ENCODE data around the gene SWT1.
A peak's percentile ranks its signal among the peaks of the same experiment; 100 is the strongest.
"Not testable (repeated sequence)": the region's sequence is repeated elsewhere in the genome, so short reads cannot be mapped to it uniquely, and the experiment has no call there.

SWT1 gene

DNA sequence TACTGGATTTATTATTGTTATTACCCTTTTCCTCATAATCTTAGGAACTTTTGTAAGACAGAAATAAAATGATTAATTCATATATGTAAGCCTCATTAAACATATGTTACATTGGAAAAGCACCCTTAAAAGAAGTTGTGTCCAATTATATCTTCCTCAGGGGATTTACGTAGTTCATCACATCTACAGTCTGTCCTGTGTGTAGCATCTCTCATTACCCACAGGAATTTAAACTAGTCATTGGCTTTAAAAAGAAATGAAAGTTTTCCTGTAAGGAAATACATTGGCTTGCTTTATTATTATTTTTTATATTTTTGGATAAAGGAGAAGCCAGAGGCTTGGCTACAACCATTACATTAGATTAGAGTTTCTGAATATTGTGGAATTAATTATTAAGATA lies 56.1 kb downstream of the SWT1 start:
- no peaks in the 10 kb centered on the region for H3K4me1 Mint-ChIP-seq
- no peak for ATAC-seq (replicated peaks)
- H3K9me3 Mint-ChIP-seq = peaks cover 4 to 10% of the 10 kb centered on the region in 2 donors
- peaks cover 33 to 42% of the 10 kb centered on the region in 2 donors for H3K36me3 Mint-ChIP-seq
- no peak overlapping the region for H3K27ac Mint-ChIP-seq
- H3K27me3 Mint-ChIP-seq = no peaks in the 10 kb centered on the region
- no peak for DNase-seq
- no peak overlapping the region for H3K4me3 Mint-ChIP-seq

DNA sequence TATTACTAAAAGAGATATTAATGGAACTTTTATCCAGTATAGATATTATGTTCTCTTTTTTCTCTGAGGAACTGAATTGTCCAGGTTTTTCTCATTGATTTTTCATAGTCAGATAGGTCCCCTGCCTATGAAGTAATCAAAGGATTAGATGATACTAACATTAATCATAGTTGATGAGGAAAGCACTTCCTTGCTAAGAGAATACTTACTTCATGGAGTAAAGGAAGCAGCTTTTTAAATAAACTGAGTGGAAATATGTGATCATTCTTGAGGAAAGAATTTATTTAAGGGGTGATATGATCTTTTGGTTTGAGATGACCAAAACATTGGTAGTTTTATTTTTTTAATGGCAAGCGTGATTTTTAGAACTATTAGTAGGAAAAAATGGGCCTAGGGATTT lies 58.9 kb downstream of the SWT1 start:
- H3K4me1 Mint-ChIP-seq = no peaks in the 10 kb centered on the region
- ATAC-seq (replicated peaks) = no peak
- DNase-seq = no peak
- H3K9me3 Mint-ChIP-seq = peaks cover 4% of the 10 kb centered on the region in 2 donors
- H3K4me3 Mint-ChIP-seq = no peak overlapping the region
- peaks cover 16 to 20% of the 10 kb centered on the region in 2 donors for H3K36me3 Mint-ChIP-seq
- no peak overlapping the region for H3K27ac Mint-ChIP-seq
- no peaks in the 10 kb centered on the region for H3K27me3 Mint-ChIP-seq

DNA sequence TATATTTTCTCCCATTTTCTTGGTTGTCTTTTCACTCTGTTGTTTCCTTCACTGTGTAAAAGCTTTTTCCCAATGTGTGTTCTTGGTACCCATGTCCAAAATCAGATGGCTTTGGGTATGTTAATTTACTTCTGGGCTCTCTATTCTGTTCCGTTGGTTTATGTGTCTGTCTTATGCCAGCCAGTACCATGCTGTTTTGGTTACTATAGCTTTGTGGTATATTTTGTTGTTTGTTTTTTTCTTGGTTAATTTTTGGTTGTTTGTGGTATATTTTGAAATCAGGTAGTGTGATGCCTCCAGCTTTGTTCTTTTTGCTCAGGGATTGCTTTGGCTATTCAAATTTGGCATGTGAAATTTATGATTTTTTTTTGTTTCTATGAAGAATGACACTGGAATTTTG lies 67.2 kb downstream of the SWT1 start:
- Mint-ChIP-seq H3K4me3 (no peak overlapping the region), H3K36me3 (peaks cover 33 to 41% of the 10 kb centered on the region in 2 donors), H3K27me3 (no peaks in the 10 kb centered on the region)

DNA sequence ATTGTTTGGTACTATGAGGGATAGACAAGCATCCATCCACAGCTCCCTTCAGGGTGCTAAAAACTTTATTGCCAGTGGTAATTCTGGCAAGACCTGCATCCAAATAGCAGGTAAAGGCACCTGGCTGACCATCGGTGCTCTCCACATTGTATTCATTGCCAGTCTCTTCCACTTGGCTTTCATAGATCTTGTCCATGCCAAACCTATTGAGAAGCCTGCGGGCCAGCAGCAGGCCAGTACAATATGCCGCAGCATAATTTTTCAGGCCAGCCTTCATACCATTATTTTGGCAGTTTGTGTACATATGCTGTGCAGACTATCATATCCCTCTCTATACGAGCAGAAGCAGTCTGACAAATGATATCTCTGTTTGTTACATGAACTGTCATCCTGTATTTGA lies 70.2 kb downstream of the SWT1 start:
- Mint-ChIP-seq H3K27ac (no peak overlapping the region), H3K9me3 (peaks cover 4 to 9% of the 10 kb centered on the region in 2 donors)

More for the DNA sequence above, 67.2 kb downstream of the SWT1 start:
- no peak for ATAC-seq (replicated peaks)
- Mint-ChIP-seq H3K4me1 (peaks cover 0 to 1% of the 10 kb centered on the region in 2 donors), H3K9me3 (peaks cover 4 to 9% of the 10 kb centered on the region in 2 donors), H3K27ac (no peak overlapping the region)
- DNase-seq = no peak

DNA sequence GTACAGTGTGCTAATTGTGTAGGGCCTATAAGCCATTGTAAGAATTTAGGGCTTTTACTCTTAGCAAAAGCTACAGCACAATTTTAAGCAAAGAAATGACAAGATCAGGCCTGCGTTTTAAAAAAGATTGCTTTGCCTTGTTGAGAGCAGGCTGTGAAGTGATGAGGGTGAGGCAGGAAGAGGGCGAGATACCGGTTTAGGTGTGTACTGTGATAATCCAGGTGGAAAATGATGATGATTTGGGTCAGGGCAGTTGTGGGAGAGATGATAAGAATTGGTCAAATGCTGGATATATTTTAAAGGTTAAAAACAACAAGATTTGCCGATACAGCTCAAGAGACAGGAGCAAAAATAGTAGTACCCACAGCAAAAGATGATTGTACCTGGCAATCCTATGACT lies 72.0 kb downstream of the SWT1 start:
- no peak overlapping the region for H3K4me3 Mint-ChIP-seq
- ATAC-seq (replicated peaks) (no peak), DNase-seq (no peak)
- H3K9me3 Mint-ChIP-seq = peaks cover 3 to 4% of the 10 kb centered on the region in 2 donors
- H3K27me3 Mint-ChIP-seq = no peaks in the 10 kb centered on the region
- peaks cover 19 to 42% of the 10 kb centered on the region in 2 donors for H3K36me3 Mint-ChIP-seq
- H3K4me1 Mint-ChIP-seq = peaks cover 0 to 1% of the 10 kb centered on the region in 2 donors
- H3K27ac Mint-ChIP-seq = no peak overlapping the region

More for the DNA sequence above, 70.2 kb downstream of the SWT1 start:
- Mint-ChIP-seq H3K27me3 (no peaks in the 10 kb centered on the region), H3K36me3 (peaks cover 30 to 50% of the 10 kb centered on the region in 2 donors), H3K4me3 (no peak overlapping the region), H3K4me1 (peaks cover 0 to 1% of the 10 kb centered on the region in 2 donors)
- ATAC-seq (replicated peaks) = no peak
- DNase-seq = no peak

DNA sequence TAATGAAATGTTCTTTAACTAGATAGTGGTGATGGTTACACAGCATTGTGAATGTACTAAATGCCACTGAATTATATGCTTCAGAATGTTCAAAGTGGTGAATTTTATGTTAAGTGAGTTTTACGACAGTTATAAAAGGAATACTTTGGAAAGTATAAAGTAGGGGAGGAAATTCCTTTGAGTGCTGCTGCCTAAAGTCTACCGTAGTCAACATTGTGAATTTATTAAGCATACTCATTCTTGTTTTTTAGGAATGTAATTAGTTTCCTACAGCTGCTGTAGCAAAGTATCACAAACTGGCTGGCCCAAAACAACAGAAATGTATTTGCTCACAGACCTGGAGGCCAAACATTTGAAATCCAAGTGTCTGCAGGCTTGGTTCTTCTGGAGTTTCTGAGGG lies 73.0 kb downstream of the SWT1 start:
- H3K27me3 Mint-ChIP-seq = no peaks in the 10 kb centered on the region
- no peak overlapping the region for H3K4me3 Mint-ChIP-seq
- ATAC-seq (replicated peaks) (no peak), DNase-seq (no peak)
- peaks cover 17 to 42% of the 10 kb centered on the region in 2 donors for H3K36me3 Mint-ChIP-seq
- no peak overlapping the region for H3K27ac Mint-ChIP-seq
- H3K4me1 Mint-ChIP-seq = peaks cover 0 to 1% of the 10 kb centered on the region in 2 donors
- H3K9me3 Mint-ChIP-seq = peaks cover 0 to 1% of the 10 kb centered on the region in 2 donors

DNA sequence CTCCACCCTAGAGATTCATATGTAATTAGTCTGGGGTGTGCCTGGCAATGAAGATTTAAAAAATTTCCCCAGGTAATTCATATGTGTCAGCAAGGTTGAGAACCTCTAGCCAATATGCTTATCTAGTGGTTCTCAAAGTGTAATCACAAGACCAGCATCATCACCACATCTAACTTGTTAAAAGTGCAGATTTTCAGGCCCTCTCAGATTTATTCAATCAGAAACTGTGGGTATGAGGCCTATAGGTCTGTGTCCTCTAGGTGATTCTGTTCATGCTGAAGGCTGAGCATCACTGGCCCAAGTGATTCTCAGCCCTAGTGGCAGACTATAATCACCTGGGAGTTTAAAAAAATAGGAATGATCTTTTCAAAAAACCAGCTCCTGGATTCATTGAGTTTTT lies 75.9 kb downstream of the SWT1 start:
- Mint-ChIP-seq H3K9me3 (peaks cover 0 to 3% of the 10 kb centered on the region in 2 donors), H3K27ac (no peak overlapping the region), H3K27me3 (no peaks in the 10 kb centered on the region), H3K36me3 (peaks cover 22 to 46% of the 10 kb centered on the region in 2 donors), H3K4me1 (no peaks in the 10 kb centered on the region), H3K4me3 (no peak overlapping the region)
- DNase-seq (no peak), ATAC-seq (replicated peaks) (no peak)

DNA sequence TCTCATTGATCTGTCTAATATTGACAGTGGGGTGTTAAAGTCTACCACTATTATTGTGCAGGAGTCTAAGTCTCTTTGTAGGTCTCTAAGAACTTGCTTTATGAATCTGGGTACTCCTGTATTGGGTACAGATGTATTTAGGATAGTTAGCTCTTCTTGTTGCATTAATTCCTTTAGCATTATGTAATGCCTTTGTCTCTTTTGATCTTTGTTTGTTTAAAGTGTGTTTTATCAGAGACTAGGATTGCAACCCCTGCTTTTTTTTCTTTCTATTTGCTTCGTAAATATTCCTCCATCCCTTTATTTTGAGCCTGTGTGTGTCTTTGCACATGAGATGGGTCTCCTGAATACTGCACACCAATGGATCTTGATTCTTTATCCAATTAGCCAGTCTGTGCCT lies 77.2 kb downstream of the SWT1 start:
- not testable (repeated sequence) for DNase-seq; H3K27ac Mint-ChIP-seq; H3K27me3 Mint-ChIP-seq; H3K4me3 Mint-ChIP-seq; H3K9me3 Mint-ChIP-seq; H3K4me1 Mint-ChIP-seq; ATAC-seq (replicated peaks)
- peaks cover 22 to 40% of the 10 kb centered on the region in 2 donors for H3K36me3 Mint-ChIP-seq

DNA sequence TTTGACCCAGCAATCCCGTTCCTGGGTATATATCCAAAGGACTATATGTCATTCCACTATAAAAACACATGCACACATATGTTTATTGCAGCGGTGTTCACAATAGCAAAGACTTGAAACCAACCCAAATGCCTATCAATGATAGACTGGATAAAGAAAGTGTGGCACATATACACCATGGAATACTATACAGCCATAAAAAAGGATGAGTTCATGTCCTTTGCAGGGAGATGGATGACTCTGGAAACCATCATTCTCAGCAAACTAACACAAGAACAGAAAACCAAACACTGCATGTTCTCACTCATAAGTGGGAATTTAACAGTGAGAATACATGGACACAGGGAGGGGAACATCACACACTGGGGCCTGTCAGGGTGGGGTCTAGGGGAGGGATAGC lies 80.2 kb downstream of the SWT1 start:
- H3K27ac Mint-ChIP-seq, H3K4me1 Mint-ChIP-seq, H3K4me3 Mint-ChIP-seq: not testable (repeated sequence)

DNA sequence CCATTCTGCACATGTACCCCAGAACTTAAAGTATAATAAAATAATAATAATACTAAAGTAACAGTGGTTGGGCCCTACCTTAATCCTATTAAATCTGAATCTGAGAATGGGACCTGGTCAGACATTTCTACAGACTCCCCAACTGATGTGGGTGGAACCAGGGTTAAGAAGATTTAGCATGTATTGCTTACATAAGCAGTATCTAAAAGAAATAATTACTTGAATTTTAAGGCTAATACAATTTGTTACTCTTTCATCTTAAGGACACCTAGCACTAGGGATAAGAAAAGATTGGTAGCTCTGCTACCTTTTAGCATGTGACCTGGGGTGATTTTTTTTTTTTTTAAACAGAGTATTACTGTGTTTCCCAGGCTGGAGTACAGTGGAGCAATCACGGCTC lies 80.7 kb downstream of the SWT1 start:
- Mint-ChIP-seq H3K27me3 (no peaks in the 10 kb centered on the region), H3K4me3 (no peak overlapping the region), H3K9me3 (peaks cover 0 to 3% of the 10 kb centered on the region in 2 donors), H3K27ac (no peak overlapping the region), H3K4me1 (no peaks in the 10 kb centered on the region), H3K36me3 (peaks cover 22 to 31% of the 10 kb centered on the region in 2 donors)
- no peak for ATAC-seq (replicated peaks)
- DNase-seq = no peak

More for the DNA sequence above, 80.2 kb downstream of the SWT1 start:
- peaks cover 22 to 31% of the 10 kb centered on the region in 2 donors for H3K36me3 Mint-ChIP-seq
- H3K27me3 Mint-ChIP-seq; H3K9me3 Mint-ChIP-seq; DNase-seq; ATAC-seq (replicated peaks): not testable (repeated sequence)

DNA sequence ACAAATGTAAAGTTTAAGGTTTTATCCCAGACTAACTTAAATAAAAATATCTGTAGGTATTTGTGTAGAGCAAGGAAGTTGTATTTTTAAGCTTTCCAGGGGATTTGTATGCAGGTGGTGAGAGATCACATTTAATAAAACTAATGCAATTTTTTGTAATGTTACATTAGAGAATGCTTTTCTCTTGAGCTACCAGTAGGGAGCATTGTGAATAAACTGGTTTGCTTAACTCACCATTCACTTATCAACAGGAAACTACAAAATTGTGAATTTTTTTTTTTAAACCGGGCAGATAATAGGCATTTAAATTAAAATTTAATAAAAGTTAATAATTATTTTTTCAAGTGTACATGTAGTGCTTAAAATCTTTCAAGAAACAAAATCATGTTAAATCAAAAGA lies 81.5 kb downstream of the SWT1 start:
- ATAC-seq (replicated peaks) (no peak), DNase-seq (no peak)
- peaks cover 0 to 3% of the 10 kb centered on the region in 2 donors for H3K9me3 Mint-ChIP-seq
- H3K4me1 Mint-ChIP-seq = no peaks in the 10 kb centered on the region
- H3K27me3 Mint-ChIP-seq = no peaks in the 10 kb centered on the region
- H3K4me3 Mint-ChIP-seq = no peak overlapping the region
- H3K36me3 Mint-ChIP-seq = peaks cover 19 to 26% of the 10 kb centered on the region in 2 donors
- no peak overlapping the region for H3K27ac Mint-ChIP-seq

DNA sequence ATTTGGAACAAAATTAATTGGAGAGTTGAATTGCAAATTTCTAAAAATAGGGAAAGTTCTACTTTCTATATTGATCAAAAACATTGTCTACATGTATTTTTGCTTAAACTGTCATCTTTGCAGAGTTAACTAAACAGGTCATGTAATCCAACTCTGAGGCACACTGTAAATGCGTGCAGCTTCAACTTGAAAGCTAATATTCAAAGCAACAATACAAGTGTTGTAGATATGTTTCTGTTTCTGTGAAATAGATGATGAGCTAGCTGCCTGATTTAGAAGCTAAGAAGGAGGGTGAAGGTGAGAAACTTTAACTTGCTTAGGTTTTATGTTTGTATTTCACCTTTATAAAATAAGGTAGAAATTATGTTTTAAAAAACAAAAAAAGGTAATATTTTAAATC lies 82.9 kb downstream of the SWT1 start:
- ATAC-seq (replicated peaks) = no peak
- Mint-ChIP-seq H3K36me3 (peaks cover 11 to 14% of the 10 kb centered on the region in 2 donors), H3K4me3 (no peak overlapping the region), H3K9me3 (peaks cover 0 to 2% of the 10 kb centered on the region in 2 donors), H3K27ac (no peak overlapping the region), H3K4me1 (no peaks in the 10 kb centered on the region), H3K27me3 (no peaks in the 10 kb centered on the region)
- no peak for DNase-seq

DNA sequence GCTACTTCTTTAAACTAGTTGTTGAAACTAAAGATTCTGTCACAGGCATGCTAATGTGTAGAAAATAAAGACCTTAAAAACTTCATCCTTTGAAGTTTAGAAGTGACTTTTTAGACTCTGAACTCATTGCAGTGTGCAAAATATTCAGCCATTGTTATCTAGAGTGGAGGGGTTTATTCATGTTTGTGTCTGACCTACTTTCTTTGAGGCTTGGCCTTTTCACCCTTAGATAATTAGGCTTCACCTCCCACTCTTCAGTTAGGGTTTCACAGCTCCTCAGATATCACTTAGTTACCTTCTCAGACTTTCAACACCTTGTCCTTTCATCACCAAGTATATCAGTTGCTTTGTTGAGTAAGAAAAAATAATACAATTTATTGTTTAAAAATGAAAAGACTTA lies 84.2 kb downstream of the SWT1 start:
- Mint-ChIP-seq H3K27me3 (no peaks in the 10 kb centered on the region), H3K36me3 (peaks cover 0 to 2% of the 10 kb centered on the region in 2 donors), H3K4me1 (no peaks in the 10 kb centered on the region), H3K27ac (no peak overlapping the region), H3K9me3 (peaks cover 0 to 2% of the 10 kb centered on the region in 2 donors), H3K4me3 (no peak overlapping the region)
- DNase-seq = no peak
- no peak for ATAC-seq (replicated peaks)

DNA sequence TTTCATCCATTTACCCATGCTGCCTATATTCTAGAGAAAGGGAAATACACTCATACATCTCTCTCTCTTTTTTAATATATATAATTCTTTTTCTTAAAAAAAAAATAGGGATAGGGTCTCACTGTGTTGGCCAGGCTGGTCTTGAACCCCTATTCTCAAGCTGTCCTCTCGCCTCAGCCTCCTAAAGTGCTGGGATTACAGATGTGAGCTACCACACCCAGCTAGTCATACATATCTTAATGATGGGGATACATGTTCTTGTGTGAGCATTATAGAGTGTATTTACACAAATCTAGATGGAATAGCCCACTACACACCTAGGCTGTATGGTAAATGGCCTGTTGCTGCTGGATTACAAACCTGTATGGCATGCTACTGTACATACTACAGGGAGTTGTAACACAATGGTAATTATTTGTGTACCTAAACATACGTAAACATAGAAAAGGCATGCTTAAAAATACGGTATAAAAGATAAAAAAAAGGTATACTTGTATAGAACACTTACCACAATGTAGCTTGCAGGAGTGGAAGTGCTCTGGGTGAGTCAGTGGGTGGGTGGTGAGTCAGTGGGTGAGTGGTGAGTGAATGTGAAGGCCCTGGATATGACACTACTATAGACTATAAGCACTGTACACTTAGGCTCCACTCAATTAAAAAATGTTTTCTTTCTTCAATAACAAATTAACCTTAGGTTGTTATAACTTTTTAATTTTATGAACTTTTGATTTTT lies 87.2 kb downstream of the SWT1 start:
- H3K9me3 Mint-ChIP-seq = no peaks in the 10 kb centered on the region
- no peaks in the 10 kb centered on the region for H3K4me1 Mint-ChIP-seq
- H3K36me3 Mint-ChIP-seq = no peaks in the 10 kb centered on the region
- no peak overlapping the region for H3K27ac Mint-ChIP-seq
- no peak overlapping the region for H3K4me3 Mint-ChIP-seq
- ATAC-seq (replicated peaks) (peak in 1 of 2 donors; percentile 45), DNase-seq (no peak)
- H3K27me3 Mint-ChIP-seq = no peaks in the 10 kb centered on the region

DNA sequence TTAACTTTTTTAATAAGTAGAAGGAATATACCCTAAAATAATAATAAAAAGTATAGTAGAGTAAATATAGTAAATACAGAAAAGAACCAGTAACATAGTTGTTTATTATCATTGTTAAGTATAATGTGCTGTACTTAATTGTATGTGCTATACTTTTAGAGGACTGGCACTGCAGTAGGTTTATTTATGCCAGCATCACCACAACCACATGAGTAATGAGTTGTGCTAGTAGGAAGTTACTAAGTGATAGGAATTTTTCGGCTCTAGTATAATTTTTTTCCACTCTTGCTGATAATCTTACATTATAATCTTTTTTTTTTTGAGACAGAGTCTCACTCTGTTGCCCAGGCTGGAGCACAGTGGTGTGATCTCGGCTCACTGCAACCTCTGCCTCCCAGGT lies 88.5 kb downstream of the SWT1 start:
- Mint-ChIP-seq H3K36me3 (no peaks in the 10 kb centered on the region), H3K9me3 (no peaks in the 10 kb centered on the region), H3K27me3 (no peaks in the 10 kb centered on the region), H3K4me3 (no peak overlapping the region), H3K27ac (no peak overlapping the region), H3K4me1 (no peaks in the 10 kb centered on the region)
- ATAC-seq (replicated peaks) (no peak), DNase-seq (no peak)

Data from stimulated activated naive B cell treated with anti-CD40 and anti-IgM and Interleukin-4, amounts not matched to agents 10 μg/mL and 1 μg/mL and 100 μg/mL, for 72 hours (primary cell).